HEK293 (cell line): ENCODE measurements around the gene BCAN.

Experiments
- GLI4 ChIP-seq: fragments of 450-650 bp; formaldehyde crosslinking; IDR thresholded peaks from 2 replicates; pipeline ENCODE4 v1.5.1; 2016; ENCODE audit warnings: missing biosample characterization, missing genetic modification characterization
- GLIS1 ChIP-seq: fragments of 450-650 bp; formaldehyde crosslinking; IDR thresholded peaks from 2 replicates; pipeline ENCODE4 v1.5.1; 2016; ENCODE audit warnings: missing biosample characterization, missing genetic modification characterization
- INSM2 ChIP-seq: fragments of 450-650 bp; formaldehyde crosslinking; IDR thresholded peaks from 2 replicates; pipeline ENCODE4 v1.5.1; 2016; ENCODE audit warnings: missing biosample characterization, missing genetic modification characterization
- PRDM10 ChIP-seq: fragments of 450-650 bp; formaldehyde crosslinking; IDR thresholded peaks from 2 replicates; pipeline ENCODE4 v1.5.1; 2016; ENCODE audit warnings: missing biosample characterization, missing genetic modification characterization
- REPIN1 ChIP-seq: fragments of 450-650 bp; formaldehyde crosslinking; IDR thresholded peaks from 2 replicates; pipeline ENCODE4 v1.5.1; 2017; ENCODE audit warnings: missing biosample characterization, missing genetic modification characterization, low read depth
- ZBTB26 ChIP-seq: fragments of 450-650 bp; formaldehyde crosslinking; optimal IDR thresholded peaks from 2 replicates; pipeline ENCODE3; 2016; ENCODE audit warnings: missing biosample characterization, mild to moderate bottlenecking, missing genetic modification characterization
- ZNF121 ChIP-seq: fragments of 450-650 bp; formaldehyde crosslinking; IDR thresholded peaks from 2 replicates; pipeline ENCODE4 v1.5.1; 2016; ENCODE audit warnings: missing biosample characterization, missing genetic modification characterization
- ZNF140 ChIP-seq: fragments of 450-650 bp; formaldehyde crosslinking; IDR thresholded peaks from 2 replicates; pipeline ENCODE4 v1.5.1; 2016; ENCODE audit warnings: missing biosample characterization, missing genetic modification characterization
- ZNF16 ChIP-seq: fragments of 450-650 bp; formaldehyde crosslinking; IDR thresholded peaks from 2 replicates; pipeline ENCODE4 v1.5.1; 2016; ENCODE audit warnings: low read depth, missing biosample characterization, missing genetic modification characterization
- ZNF19 ChIP-seq: fragments of 450-650 bp; formaldehyde crosslinking; IDR thresholded peaks from 2 replicates; pipeline ENCODE4; 2016; ENCODE audit warnings: missing biosample characterization, missing genetic modification characterization, low read depth
- ZNF23 ChIP-seq: fragments of 450-650 bp; formaldehyde crosslinking; IDR thresholded peaks from 2 replicates; pipeline ENCODE4 v1.5.1; 2016; ENCODE audit warnings: missing biosample characterization, missing genetic modification characterization, borderline replicate concordance
- ZNF26 ChIP-seq: fragments of 450-650 bp; formaldehyde crosslinking; IDR thresholded peaks from 2 replicates; pipeline ENCODE4 v1.5.1; 2016; ENCODE audit warnings: missing biosample characterization, missing genetic modification characterization
- ZNF366 ChIP-seq: fragments of 450-650 bp; formaldehyde crosslinking; conservative IDR thresholded peaks from 2 replicates; pipeline ENCODE4 v1.5.1; 2016; ENCODE audit warnings: missing biosample characterization, missing genetic modification characterization
- ZNF37A ChIP-seq: fragments of 450-650 bp; IDR thresholded peaks from 2 replicates; pipeline ENCODE4 v1.5.1; 2018; ENCODE audit warnings: missing biosample characterization, missing genetic modification characterization
- ZNF391 ChIP-seq: fragments of 450-650 bp; formaldehyde crosslinking; IDR thresholded peaks from 2 replicates; pipeline ENCODE4 v1.5.1; 2016; ENCODE audit warnings: low read depth, missing biosample characterization, missing genetic modification characterization, borderline replicate concordance
- ZNF394 ChIP-seq: fragments of 450-650 bp; formaldehyde crosslinking; IDR thresholded peaks from 2 replicates; pipeline ENCODE4 v1.5.1; 2016; ENCODE audit warnings: missing biosample characterization, missing genetic modification characterization, mild to moderate bottlenecking, moderate library complexity, borderline replicate concordance
- ZNF423 ChIP-seq: fragments of 450-650 bp; formaldehyde crosslinking; IDR thresholded peaks from 2 replicates; pipeline ENCODE4 v1.5.1; 2016; ENCODE audit warnings: missing biosample characterization, missing genetic modification characterization
- ZNF449 ChIP-seq: fragments of 450-650 bp; formaldehyde crosslinking; IDR thresholded peaks from 2 replicates; pipeline ENCODE4 v1.5.1; 2017; ENCODE audit warnings: missing biosample characterization, mild to moderate bottlenecking, missing genetic modification characterization, moderate library complexity
- ZNF555 ChIP-seq: fragments of 450-650 bp; formaldehyde crosslinking; conservative IDR thresholded peaks from 2 replicates; pipeline ENCODE4 v1.5.1; 2017; ENCODE audit warnings: missing biosample characterization, mild to moderate bottlenecking, missing genetic modification characterization, inconsistent platforms
- ZNF580 ChIP-seq: fragments of 450-650 bp; formaldehyde crosslinking; IDR thresholded peaks from 2 replicates; pipeline ENCODE4 v1.5.1; 2016; ENCODE audit warnings: missing biosample characterization, missing genetic modification characterization
- ZNF585B ChIP-seq: fragments of 450-650 bp; formaldehyde crosslinking; IDR thresholded peaks from 2 replicates; pipeline ENCODE4 v1.5.1; 2016; ENCODE audit warnings: missing biosample characterization, missing genetic modification characterization
- ZNF76 ChIP-seq: fragments of 450-650 bp; formaldehyde crosslinking; IDR thresholded peaks from 2 replicates; pipeline ENCODE4; 2016; ENCODE audit warnings: low read depth, missing biosample characterization, missing genetic modification characterization, borderline replicate concordance
- ZNF777 ChIP-seq: fragments of 450-650 bp; formaldehyde crosslinking; IDR thresholded peaks from 2 replicates; pipeline ENCODE4 v1.5.1; 2017; ENCODE audit warnings: missing biosample characterization, missing genetic modification characterization, borderline replicate concordance
- ZSCAN16 ChIP-seq: fragments of 450-650 bp; formaldehyde crosslinking; IDR thresholded peaks from 2 replicates; pipeline ENCODE4 v1.5.1; 2016; ENCODE audit warnings: missing biosample characterization, missing genetic modification characterization
- ZSCAN4 ChIP-seq: fragments of 450-650 bp; formaldehyde crosslinking; IDR thresholded peaks from 2 replicates; pipeline ENCODE4 v1.5.1; 2017; ENCODE audit warnings: missing biosample characterization, missing genetic modification characterization

The BCAN gene

GRCh38 chr1:156677616-156678596 is 36.0 kb downstream of the BCAN start (continued):
- TF ChIP-seq GLIS1 (tag by site-specific recombination) (peak; percentile 60; the same call in 1 of the 2 replicates), ZNF26 (tag by site-specific recombination) (no peak), REPIN1 (tag by site-specific recombination) (no peak), ZSCAN4 (tag by site-specific recombination) (peak; percentile 90), ZNF580 (tag by site-specific recombination) (no peak), ZBTB26 (tag by site-specific recombination) (no peak), ZNF140 (tag by site-specific recombination) (no peak), ZNF76 (tag by site-specific recombination) (peak; percentile 87), ZNF394 (tag by site-specific recombination) (no peak), ZNF366 (no peak), INSM2 (tag by site-specific recombination) (no peak), ZNF423 (0 out of 2 replicates have a peak, but pooled peaks have one; percentile 24), ZNF37A (tag by site-specific recombination) (no peak), ZNF121 (no peak), PRDM10 (peak; percentile 38; the same call in 1 of the 2 replicates), ZNF555 (tag by site-specific recombination) (no peak), ZNF19 (tag by site-specific recombination) (no peak), ZNF449 (tag by site-specific recombination) (no peak; the same call in 1 of the 2 replicates), ZNF585B (tag by site-specific recombination) (no peak), ZNF777 (tag by site-specific recombination) (no peak), ZNF23 (no peak), GLI4 (no peak), ZSCAN16 (tag by site-specific recombination) (no peak), ZNF16 (tag by site-specific recombination) (no peak), ZNF391 (tag by site-specific recombination) (no peak)
